ENCODE measurements around the gene RANBP17. TPM values are rescaled to one million over a fixed set of nuclear protein-coding genes. Genes with fewer than 3 reads are reported as not detected.

RANBP17 gene
- total RNA-seq, 1 experiment from 2014 or later = not detected

DNA sequence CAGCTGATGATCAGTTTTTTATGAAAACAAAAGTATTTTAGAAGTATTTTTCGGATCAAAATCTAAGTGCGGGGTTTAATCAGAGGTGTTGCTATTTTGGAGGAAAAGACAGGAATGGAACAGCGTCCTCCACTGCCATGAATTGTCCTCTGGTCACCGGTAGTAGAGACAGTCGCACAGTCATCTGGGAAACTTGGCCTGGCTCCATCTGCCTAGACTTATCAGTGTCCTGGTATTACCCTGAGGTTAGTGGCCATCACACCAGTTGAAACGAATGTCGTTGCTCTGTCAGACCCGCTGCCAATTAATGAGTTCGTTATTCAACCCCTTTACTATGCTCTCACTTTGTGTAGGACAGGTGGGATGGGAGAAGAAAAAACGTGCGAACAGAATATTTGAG is 455.4 kb downstream of the RANBP17 start:
- no peaks in the 10 kb centered on the region for H3K4me1 ChIP-seq (ENCODE audit: low read length)
- DNase-seq = no peak
- H3K9me3 ChIP-seq (ENCODE audit: low read length) = no peaks in the 10 kb centered on the region
- H3K9me2 ChIP-seq (replicated peaks; ENCODE audit: insufficient read depth, low read length) = no peaks in the 10 kb centered on the region
- H3K36me3 ChIP-seq (ENCODE audit: insufficient read depth, low read length) = no peaks in the 10 kb centered on the region
- no peak overlapping the region for H2AFZ ChIP-seq (ENCODE audit: low read length)
- no peaks in the 10 kb centered on the region for H4K20me1 ChIP-seq (ENCODE audit: insufficient read depth, low read depth, low read length)
- H3K9ac ChIP-seq (ENCODE audit: low read length) = no peak overlapping the region
- no peaks in the 10 kb centered on the region for H3K79me2 ChIP-seq (ENCODE audit: low read length)
- no peak overlapping the region for H3K4me3 ChIP-seq (ENCODE audit: low read length)
- H3K27ac ChIP-seq (ENCODE audit: low read length) = no peak overlapping the region
- H3K27me3 ChIP-seq (ENCODE audit: low read length) = no peaks in the 10 kb centered on the region
- no peak overlapping the region for H3K4me2 ChIP-seq (ENCODE audit: low read depth, low read length, poor library complexity, severe bottlenecking)

DNA sequence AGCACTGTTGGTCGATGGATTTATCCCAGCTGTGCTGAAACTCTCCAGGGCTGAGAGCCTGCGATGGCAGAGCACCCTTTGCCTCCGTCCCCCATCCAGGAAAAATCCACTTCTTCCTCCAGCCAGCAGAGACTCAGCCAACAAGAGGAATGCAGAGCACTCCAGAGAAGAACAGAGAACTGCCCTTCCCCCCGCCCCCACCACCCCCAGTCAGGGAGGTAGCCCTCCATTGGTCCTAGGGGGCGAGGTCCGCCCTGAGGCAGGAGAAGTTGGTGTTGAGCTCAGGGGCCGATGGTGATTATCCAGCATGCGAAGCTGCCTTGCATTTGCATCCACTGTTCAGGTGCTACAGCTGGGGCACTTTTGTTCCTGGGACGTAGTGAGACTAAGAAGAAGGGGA is 456.2 kb downstream of the RANBP17 start:
- Histone ChIP-seq H2AFZ (ENCODE audit: low read length) (no peak overlapping the region), H3K4me3 (ENCODE audit: low read length) (no peak overlapping the region), H3K9me2 (replicated peaks; ENCODE audit: insufficient read depth, low read length) (no peaks in the 10 kb centered on the region), H3K36me3 (ENCODE audit: insufficient read depth, low read length) (no peaks in the 10 kb centered on the region), H4K20me1 (ENCODE audit: insufficient read depth, low read depth, low read length) (no peaks in the 10 kb centered on the region), H3K27me3 (ENCODE audit: low read length) (no peaks in the 10 kb centered on the region), H3K79me2 (ENCODE audit: low read length) (no peaks in the 10 kb centered on the region), H3K4me2 (ENCODE audit: low read depth, low read length, poor library complexity, severe bottlenecking) (no peak overlapping the region), H3K9me3 (ENCODE audit: low read length) (no peaks in the 10 kb centered on the region), H3K27ac (ENCODE audit: low read length) (no peak overlapping the region), H3K4me1 (ENCODE audit: low read length) (no peaks in the 10 kb centered on the region), H3K9ac (ENCODE audit: low read length) (no peak overlapping the region)
- no peak for DNase-seq

GRCh38 chr5:171321447-171321846 is 459.6 kb downstream of the RANBP17 start:
- Histone ChIP-seq H4K20me1 (ENCODE audit: insufficient read depth, low read depth, low read length) (no peaks in the 10 kb centered on the region), H3K9me2 (replicated peaks; ENCODE audit: insufficient read depth, low read length) (no peaks in the 10 kb centered on the region), H3K9me3 (ENCODE audit: low read length) (no peaks in the 10 kb centered on the region), H3K36me3 (ENCODE audit: insufficient read depth, low read length) (no peaks in the 10 kb centered on the region), H3K79me2 (ENCODE audit: low read length) (no peaks in the 10 kb centered on the region), H3K4me3 (ENCODE audit: low read length) (no peak overlapping the region), H3K27ac (ENCODE audit: low read length) (no peak overlapping the region), H3K9ac (ENCODE audit: low read length) (no peak overlapping the region), H2AFZ (ENCODE audit: low read length) (no peak overlapping the region), H3K27me3 (ENCODE audit: low read length) (no peaks in the 10 kb centered on the region), H3K4me1 (ENCODE audit: low read length) (no peaks in the 10 kb centered on the region), H3K4me2 (ENCODE audit: low read depth, low read length, poor library complexity, severe bottlenecking) (no peak overlapping the region)
- no peak for DNase-seq

DNA sequence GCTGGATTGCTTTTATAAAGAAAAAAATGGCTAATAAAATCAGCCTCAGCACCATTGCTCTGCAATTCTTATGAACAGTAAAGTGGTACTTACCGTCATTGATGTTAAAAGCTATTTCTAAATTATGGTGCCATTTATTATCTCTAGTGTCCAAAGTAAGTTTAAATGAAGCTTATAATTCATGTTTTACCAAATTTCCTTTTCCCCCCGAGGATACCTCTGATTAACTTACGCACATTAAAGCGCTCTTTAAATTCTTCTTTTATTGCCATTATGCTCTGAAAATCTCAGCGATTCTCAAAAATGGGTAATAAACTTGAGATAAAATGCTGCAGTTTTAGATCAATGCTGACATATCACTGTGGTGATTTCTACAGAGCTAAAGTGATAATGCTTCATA is 460.7 kb downstream of the RANBP17 start:
- no peak for DNase-seq
- no peak overlapping the region for H2AFZ ChIP-seq (ENCODE audit: low read length)

GRCh38 chr5:171323007-171323406 is 461.2 kb downstream of the RANBP17 start:
- DNase-seq = no peak
- H3K9ac ChIP-seq (ENCODE audit: low read length) = no peak overlapping the region
- no peaks in the 10 kb centered on the region for H4K20me1 ChIP-seq (ENCODE audit: insufficient read depth, low read depth, low read length)
- H3K27ac ChIP-seq (ENCODE audit: low read length) = no peak overlapping the region
- H3K4me2 ChIP-seq (ENCODE audit: low read depth, low read length, poor library complexity, severe bottlenecking) = no peak overlapping the region
- no peaks in the 10 kb centered on the region for H3K4me1 ChIP-seq (ENCODE audit: low read length)
- no peaks in the 10 kb centered on the region for H3K36me3 ChIP-seq (ENCODE audit: insufficient read depth, low read length)
- no peaks in the 10 kb centered on the region for H3K27me3 ChIP-seq (ENCODE audit: low read length)
- no peak overlapping the region for H3K4me3 ChIP-seq (ENCODE audit: low read length)
- no peak overlapping the region for H2AFZ ChIP-seq (ENCODE audit: low read length)
- H3K9me2 ChIP-seq (replicated peaks; ENCODE audit: insufficient read depth, low read length) = no peaks in the 10 kb centered on the region
- H3K79me2 ChIP-seq (ENCODE audit: low read length) = no peaks in the 10 kb centered on the region
- H3K9me3 ChIP-seq (ENCODE audit: low read length) = no peaks in the 10 kb centered on the region

More for the DNA sequence above, 460.7 kb downstream of the RANBP17 start:
- Histone ChIP-seq H3K79me2 (ENCODE audit: low read length) (no peaks in the 10 kb centered on the region), H3K4me1 (ENCODE audit: low read length) (no peaks in the 10 kb centered on the region), H4K20me1 (ENCODE audit: insufficient read depth, low read depth, low read length) (no peaks in the 10 kb centered on the region), H3K4me2 (ENCODE audit: low read depth, low read length, poor library complexity, severe bottlenecking) (no peak overlapping the region), H3K4me3 (ENCODE audit: low read length) (no peak overlapping the region), H3K27me3 (ENCODE audit: low read length) (no peaks in the 10 kb centered on the region), H3K9me2 (replicated peaks; ENCODE audit: insufficient read depth, low read length) (no peaks in the 10 kb centered on the region), H3K27ac (ENCODE audit: low read length) (no peak overlapping the region), H3K9ac (ENCODE audit: low read length) (no peak overlapping the region), H3K36me3 (ENCODE audit: insufficient read depth, low read length) (no peaks in the 10 kb centered on the region), H3K9me3 (ENCODE audit: low read length) (no peaks in the 10 kb centered on the region)

GRCh38 chr5:171323806-171324632 is 462.2 kb downstream of the RANBP17 start:
- H3K36me3 ChIP-seq (ENCODE audit: insufficient read depth, low read length) = no peaks in the 10 kb centered on the region
- DNase-seq = no peak
- no peaks in the 10 kb centered on the region for H3K9me3 ChIP-seq (ENCODE audit: low read length)
- H3K79me2 ChIP-seq (ENCODE audit: low read length) = no peaks in the 10 kb centered on the region
- no peaks in the 10 kb centered on the region for H3K27me3 ChIP-seq (ENCODE audit: low read length)
- H3K9ac ChIP-seq (ENCODE audit: low read length) = no peak overlapping the region
- no peaks in the 10 kb centered on the region for H3K9me2 ChIP-seq (replicated peaks; ENCODE audit: insufficient read depth, low read length)
- no peak overlapping the region for H3K27ac ChIP-seq (ENCODE audit: low read length)
- H3K4me1 ChIP-seq (ENCODE audit: low read length) = no peaks in the 10 kb centered on the region
- H3K4me3 ChIP-seq (ENCODE audit: low read length) = no peak overlapping the region
- no peak overlapping the region for H3K4me2 ChIP-seq (ENCODE audit: low read depth, low read length, poor library complexity, severe bottlenecking)
- H4K20me1 ChIP-seq (ENCODE audit: insufficient read depth, low read depth, low read length) = no peaks in the 10 kb centered on the region
- no peak overlapping the region for H2AFZ ChIP-seq (ENCODE audit: low read length)

DNA sequence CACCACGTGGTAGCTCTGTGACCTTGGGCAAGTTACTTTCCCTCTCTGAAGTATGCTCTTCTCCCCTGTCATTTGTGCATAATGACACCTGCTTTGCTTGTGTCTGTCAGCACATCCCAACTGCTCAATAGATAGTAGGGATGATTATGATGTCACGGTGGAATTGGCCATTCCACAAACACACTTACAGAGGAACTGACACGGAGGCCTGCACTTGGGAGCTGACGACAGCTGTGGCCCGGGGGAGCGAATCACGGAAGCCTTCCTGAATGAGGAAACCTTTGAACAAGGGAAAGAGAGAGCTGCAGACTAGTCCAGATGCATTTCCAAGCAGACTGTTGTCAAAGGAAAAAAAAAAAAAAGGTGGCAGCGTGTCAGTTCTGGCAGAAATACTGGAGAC is 468.2 kb downstream of the RANBP17 start:
- Histone ChIP-seq H3K36me3 (ENCODE audit: insufficient read depth, low read length) (no peaks in the 10 kb centered on the region), H3K9ac (ENCODE audit: low read length) (no peak overlapping the region), H3K4me3 (ENCODE audit: low read length) (no peak overlapping the region), H3K9me3 (ENCODE audit: low read length) (no peaks in the 10 kb centered on the region), H3K27ac (ENCODE audit: low read length) (no peak overlapping the region), H4K20me1 (ENCODE audit: insufficient read depth, low read depth, low read length) (no peaks in the 10 kb centered on the region), H2AFZ (ENCODE audit: low read length) (no peak overlapping the region), H3K79me2 (ENCODE audit: low read length) (no peaks in the 10 kb centered on the region), H3K4me1 (ENCODE audit: low read length) (no peaks in the 10 kb centered on the region), H3K27me3 (ENCODE audit: low read length) (no peaks in the 10 kb centered on the region; the same call in 1 of the 2 replicates), H3K4me2 (ENCODE audit: low read depth, low read length, poor library complexity, severe bottlenecking) (no peak overlapping the region), H3K9me2 (replicated peaks; ENCODE audit: insufficient read depth, low read length) (no peaks in the 10 kb centered on the region)
- DNase-seq = no peak

- Histone ChIP-seq H3K79me2 (ENCODE audit: low read length) (no peaks in the 10 kb centered on the region), H3K9me2 (replicated peaks; ENCODE audit: insufficient read depth, low read length) (no peaks in the 10 kb centered on the region), H3K9me3 (ENCODE audit: low read length) (no peaks in the 10 kb centered on the region), H3K27me3 (ENCODE audit: low read length) (no peaks in the 10 kb centered on the region; the same call in 1 of the 2 replicates), H3K4me1 (ENCODE audit: low read length) (no peaks in the 10 kb centered on the region), H2AFZ (ENCODE audit: low read length) (no peak overlapping the region), H3K9ac (ENCODE audit: low read length) (no peak overlapping the region), H3K4me3 (ENCODE audit: low read length) (no peak overlapping the region), H4K20me1 (ENCODE audit: insufficient read depth, low read depth, low read length) (no peaks in the 10 kb centered on the region), H3K36me3 (ENCODE audit: insufficient read depth, low read length) (no peaks in the 10 kb centered on the region), H3K27ac (ENCODE audit: low read length) (no peak overlapping the region), H3K4me2 (ENCODE audit: low read depth, low read length, poor library complexity, severe bottlenecking) (no peak overlapping the region)
- DNase-seq = no peak
Measured at GRCh38 chr5:171335616-171336015, 473.8 kb downstream of the RANBP17 start.

Data from Karpas-422 (cell line).